ENCODE measurements around the gene TMEM242. TPM values are rescaled to one million over a fixed set of nuclear protein-coding genes. Genes with fewer than 3 reads are reported as not detected.

Gene TMEM242
- total and polyA plus RNA-seq, 2 of the 8 experiments (the other 6 are each of a cell fraction or from before 2014, with no cell fraction given): 2.4 to 9.0 TPM

DNA sequence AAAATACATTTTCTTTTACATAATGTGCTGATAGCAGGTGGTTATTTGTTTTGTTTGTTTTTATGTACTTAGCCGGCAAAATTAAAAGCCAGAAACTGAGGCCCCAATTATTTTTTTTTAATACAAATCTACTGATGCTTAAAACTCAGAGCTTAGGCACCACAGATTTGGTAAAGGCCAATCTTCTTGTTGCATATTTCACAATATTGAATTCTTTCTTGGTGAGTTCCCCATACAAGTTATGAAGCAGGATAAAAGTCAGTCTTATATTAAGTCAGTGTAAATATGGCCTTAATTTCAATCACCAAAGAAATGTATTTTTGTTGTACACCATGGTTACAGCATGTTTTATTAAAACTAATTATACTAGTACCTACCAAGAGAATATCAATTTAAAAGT, 41.4 kb upstream of the TMEM242 start:
- Histone ChIP-seq H3K9me3 (ENCODE audit: insufficient read depth in 2 of 2, low read depth in 1 of 2, low read length in 1 of 2) (no peaks in the 10 kb centered on the region), H2AFZ (ENCODE audit: low read length) (no peak overlapping the region), H3K9ac (replicated peaks in 1 of 4; ENCODE audit: extremely low read depth in 1 of 4, low read depth in 3 of 4, low read length in 3 of 4) (no peak overlapping the region), H4K8ac (ENCODE audit: extremely low read depth, insufficient read depth, low read length) (no peak overlapping the region), H2BK12ac (ENCODE audit: low read depth, low read length) (no peak overlapping the region), H3K27ac (ENCODE audit: low read depth, low read length) (no peak overlapping the region), H3K23ac (ENCODE audit: insufficient read length) (no peak overlapping the region), H3K79me2 (ENCODE audit: control insufficient read depth in 1 of 2, insufficient read depth in 2 of 2, low read length in 2 of 2) (no peaks in the 10 kb centered on the region), H3K27me3 (replicated peaks in 1 of 4; ENCODE audit: control insufficient read depth in 3 of 4, extremely low read depth in 1 of 4, insufficient read depth in 3 of 4, low read length in 3 of 4) (no peaks in the 10 kb centered on the region), H4K91ac (replicated peaks; ENCODE audit: insufficient read length, low read length) (no peak overlapping the region), H3K14ac (ENCODE audit: insufficient read length) (no peak overlapping the region), H3K4ac (replicated peaks; ENCODE audit: insufficient read length, low read depth, low read length) (no peak overlapping the region), H4K5ac (ENCODE audit: insufficient read length, low read depth, low read length) (no peak overlapping the region), H3K18ac (ENCODE audit: extremely low read depth, low read length) (no peak overlapping the region), H3K4me3 (ENCODE audit: extremely low read depth in 1 of 4, insufficient read depth in 2 of 4, low read depth in 3 of 4, low read length in 4 of 4) (no peak overlapping the region), H2BK15ac (ENCODE audit: low read length) (no peak overlapping the region), H3K56ac (replicated peaks; ENCODE audit: insufficient read length, low read depth, low read length) (no peak overlapping the region), H4K20me1 (replicated peaks in 1 of 2; ENCODE audit: control insufficient read depth in 1 of 2, insufficient read depth in 2 of 2, low read length in 2 of 2) (no peaks in the 10 kb centered on the region), H2BK20ac (ENCODE audit: low read length) (no peak overlapping the region), H3K36me3 (ENCODE audit: control insufficient read depth in 2 of 4, insufficient read depth in 4 of 4, low read length in 3 of 4) (no peaks in the 10 kb centered on the region), H2BK5ac (ENCODE audit: low read depth, low read length) (no peak overlapping the region), H2AK5ac (ENCODE audit: low read depth, low read length) (no peak overlapping the region), H3K23me2 (ENCODE audit: low read depth, low read length) (no peaks in the 10 kb centered on the region), H3K4me2 (ENCODE audit: insufficient read depth in 1 of 2, low read depth in 2 of 2, low read length in 2 of 2) (no peak overlapping the region), H3K79me1 (ENCODE audit: low read depth, low read length) (no peaks in the 10 kb centered on the region), H2BK120ac (replicated peaks; ENCODE audit: low read depth, low read length) (no peak overlapping the region), H3K4me1 (replicated peaks in 1 of 4; ENCODE audit: control insufficient read depth in 3 of 4, insufficient read depth in 4 of 4, low read length in 3 of 4) (no peaks in the 10 kb centered on the region)
- ChIA-PET CTCF (ENCODE audit: partially characterized antibody) (interaction anchor here (0.7 to 1.6 kb wide), 3 partner anchors 10 to 175 kb away, joined by 3 read pairs; no protein-coding TSS in a partner anchor), POLR2A (ENCODE audit: partially characterized antibody) (no interaction called here)
- no peak for DNase-seq (ENCODE audit: low read depth in 1 of 2, low spot score in 2 of 2)
- 90% methylated on average over 1 of the region's 1 CpG; no CpG with 5 or more reads in 1 of the 2 experiments for WGBS, 2 experiments (ENCODE audit: extremely low coverage in 1 of 2, insufficient coverage in 1 of 2, insufficient read length in 1 of 2, insufficient replicate concordance in 2 of 2, low coverage in 1 of 2, low lambda C conversion rate in 2 of 2, missing lambda C conversion rate in 1 of 2)
- FAIRE-seq: no peak
- no peak for TF ChIP-seq PHF8 (conservative IDR thresholded peaks at IDR 0.05; ENCODE audit: low read depth, low read length)
- TF ChIP-seq, protein P1, sequence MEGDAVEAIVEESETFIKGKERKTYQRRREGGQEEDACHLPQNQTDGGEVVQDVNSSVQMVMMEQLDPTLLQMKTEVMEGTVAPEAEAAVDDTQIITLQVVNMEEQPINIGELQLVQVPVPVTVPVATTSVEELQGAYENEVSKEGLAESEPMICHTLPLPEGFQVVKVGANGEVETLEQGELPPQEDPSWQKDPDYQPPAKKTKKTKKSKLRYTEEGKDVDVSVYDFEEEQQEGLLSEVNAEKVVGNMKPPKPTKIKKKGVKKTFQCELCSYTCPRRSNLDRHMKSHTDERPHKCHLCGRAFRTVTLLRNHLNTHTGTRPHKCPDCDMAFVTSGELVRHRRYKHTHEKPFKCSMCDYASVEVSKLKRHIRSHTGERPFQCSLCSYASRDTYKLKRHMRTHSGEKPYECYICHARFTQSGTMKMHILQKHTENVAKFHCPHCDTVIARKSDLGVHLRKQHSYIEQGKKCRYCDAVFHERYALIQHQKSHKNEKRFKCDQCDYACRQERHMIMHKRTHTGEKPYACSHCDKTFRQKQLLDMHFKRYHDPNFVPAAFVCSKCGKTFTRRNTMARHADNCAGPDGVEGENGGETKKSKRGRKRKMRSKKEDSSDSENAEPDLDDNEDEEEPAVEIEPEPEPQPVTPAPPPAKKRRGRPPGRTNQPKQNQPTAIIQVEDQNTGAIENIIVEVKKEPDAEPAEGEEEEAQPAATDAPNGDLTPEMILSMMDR (IDR thresholded peaks at IDR 0.05; ENCODE audit: control extremely low read depth in 1 of 3, insufficient read depth in 1 of 3, low read depth in 1 of 3, low read length in 3 of 3): no peak
- TF ChIP-seq EP300 (IDR thresholded peaks at IDR 0.05; ENCODE audit: borderline replicate concordance in 1 of 2, low read depth in 2 of 2, low read length in 2 of 2): no peak
- TF ChIP-seq ATF3 (IDR thresholded peaks at IDR 0.05; ENCODE audit: insufficient read depth, low read depth, low read length): no peak
- no peak for TF ChIP-seq YY1 (IDR thresholded peaks at IDR 0.05; ENCODE audit: low read depth, low read length)
- no peak for TF ChIP-seq JUN (IDR thresholded peaks at IDR 0.05; ENCODE audit: low read depth, low read length)
- no peak for TF ChIP-seq BRCA1 (IDR thresholded peaks at IDR 0.05; ENCODE audit: low read depth, low read length)

Measured in H1 (cell line).